CD14-positive monocyte (primary cell): ENCODE results near the gene CARD8. TPM values are rescaled to one million over a fixed set of nuclear protein-coding genes. Genes with fewer than 3 reads are reported as not detected.

Source experiments
- DNase-seq, 3 donors: peaks; one replicate each; pipeline ENCODE4 v3.0.0-alpha.2; 2011 to 2022
- H2AFZ ChIP-seq: 2 replicates; pipeline ENCODE4 v1.6.0; 2012; ENCODE audit warnings: mild to moderate bottlenecking, low read depth, low read length, inconsistent platforms; ENCODE audit not compliant: insufficient read depth, poor library complexity, severe bottlenecking
- H3K27ac ChIP-seq, 2 donors: 1 replicate in 1 of 2; 2 replicates in 1 of 2; pipeline ENCODE4 v1.5.1; 2012 to 2013; ENCODE audit warnings: low read length in 2 of 2, control low read depth in 1 of 2, inconsistent platforms in 1 of 2, low read depth in 1 of 2, mild to moderate bottlenecking in 1 of 2
- H3K27me3 ChIP-seq, 2 donors: one replicate each; pipeline versions ENCODE4 v1.6.0 to v1.6.1; 2011 to 2013; ENCODE audit warnings: low read length in 2 of 2; ENCODE audit not compliant: control insufficient read depth in 2 of 2, insufficient read depth in 2 of 2
- H3K36me3 ChIP-seq, 2 donors: replicated peaks in 1 of 2; 1 replicate in 1 of 2; 2 replicates in 1 of 2; pipeline versions ENCODE4 v1.5.1 to v1.6.1; 2012 to 2013; ENCODE audit warnings: low read length in 2 of 2, control low read depth in 1 of 2, inconsistent platforms in 1 of 2, mild to moderate bottlenecking in 1 of 2; ENCODE audit not compliant: insufficient read depth in 2 of 2, control insufficient read depth in 1 of 2
- H3K4me1 ChIP-seq, 2 donors: 1 replicate in 1 of 2; 2 replicates in 1 of 2; pipeline versions ENCODE4 v1.5.1 to v1.6.1; 2012 to 2013; ENCODE audit warnings: low read length in 2 of 2, control low read depth in 1 of 2, inconsistent platforms in 1 of 2, mild to moderate bottlenecking in 1 of 2, moderate library complexity in 1 of 2; ENCODE audit not compliant: insufficient read depth in 2 of 2, control insufficient read depth in 1 of 2
- H3K4me2 ChIP-seq: replicated peaks from 2 replicates; pipeline ENCODE3; 2012; ENCODE audit warnings: low read length, moderate library complexity, mild to moderate bottlenecking; ENCODE audit not compliant: poor library complexity, severe bottlenecking; ENCODE audit errors: extremely low read depth
- H3K4me3 ChIP-seq, 3 experiments: fragments of 200-600 bp in 1 of 3; sonication (generic) in 1 of 3; replicated peaks in 1 of 3; 1 replicate in 2 of 3; 2 replicates in 1 of 3; pipeline ENCODE4 v1.5.1; 2011 to 2013; ENCODE audit warnings: low read length in 3 of 3, mild to moderate bottlenecking in 3 of 3, control low read depth in 2 of 3, low read depth in 2 of 3, inconsistent platforms in 1 of 3, moderate library complexity in 1 of 3
- H3K79me2 ChIP-seq: 2 replicates; pipeline ENCODE4 v1.6.0; 2012; ENCODE audit warnings: mild to moderate bottlenecking, control low read depth, inconsistent platforms, low read length, moderate library complexity; ENCODE audit not compliant: insufficient read depth
- H3K9ac ChIP-seq: 2 replicates; pipeline ENCODE4 v1.6.0; 2017; ENCODE audit warnings: low read length, mild to moderate bottlenecking; ENCODE audit not compliant: insufficient read depth, poor library complexity, severe bottlenecking
- H3K9me3 ChIP-seq, 2 donors: replicated peaks in 1 of 2; 1 replicate in 1 of 2; 2 replicates in 1 of 2; pipeline versions ENCODE4 v1.5.1 to v1.6.1; 2012 to 2013; ENCODE audit warnings: low read length in 2 of 2, control low read depth in 1 of 2; ENCODE audit not compliant: control insufficient read depth in 1 of 2, insufficient read depth in 1 of 2
- H4K20me1 ChIP-seq: 2 replicates; pipeline ENCODE4 v1.6.0; 2012; ENCODE audit warnings: mild to moderate bottlenecking, low read length, control low read depth, moderate library complexity; ENCODE audit not compliant: insufficient read depth
- H3K27ac Mint-ChIP-seq, 7 donors: one replicate each; pipeline ENCODE4 v1.8.0; 2020; ENCODE audit warnings: mild to moderate bottlenecking in 7 of 7, mixed read lengths in 7 of 7, moderate library complexity in 6 of 7, inconsistent platforms in 2 of 7
- H3K27me3 Mint-ChIP-seq, 3 donors: one replicate each; pipeline ENCODE4 v1.8.0; 2021 to 2022; ENCODE audit warnings: low read depth in 3 of 3, mild to moderate bottlenecking in 3 of 3, mixed read lengths in 3 of 3, moderate library complexity in 3 of 3, inconsistent platforms in 1 of 3
- H3K36me3 Mint-ChIP-seq, 2 donors: one replicate each; pipeline ENCODE4 v1.8.0; 2020; ENCODE audit warnings: mixed read lengths in 2 of 2, inconsistent platforms in 1 of 2, mild to moderate bottlenecking in 1 of 2
- H3K4me1 Mint-ChIP-seq: one replicate; pipeline ENCODE4 v1.8.0; 2020; ENCODE audit warnings: mild to moderate bottlenecking, mixed read lengths
- H3K4me3 Mint-ChIP-seq, 2 donors: one replicate each; pipeline ENCODE4 v1.8.0; 2020; ENCODE audit warnings: mild to moderate bottlenecking in 2 of 2, mixed read lengths in 2 of 2, moderate library complexity in 1 of 2
- H3K9me3 Mint-ChIP-seq, 7 donors: one replicate each; pipeline ENCODE4 v1.8.0; 2020 to 2022; ENCODE audit warnings: mixed read lengths in 7 of 7, mild to moderate bottlenecking in 6 of 7, moderate library complexity in 6 of 7, inconsistent platforms in 2 of 7
- WGBS: methylation state at CpG from one replicate; pipeline ENCODE4 v1.1.5; 2013; ENCODE audit warnings: missing lambda C conversion rate; ENCODE audit not compliant: insufficient coverage; 5-methylcytosine and 5-hydroxymethylcytosine counted together
- intact Hi-C, 2 donors: fragments of 100-400 bp; cut with micrococcal nuclease; formaldehyde crosslinking; loops; one replicate each; pipeline versions ENCODE4 v1.15.0 to v1.15.1; 2023
- polyA plus RNA-seq, 3 donors: library from polyadenylated mRNA; depleted of rRNA in 1 of 3; unstranded in 2 of 3; stranded (reverse) in 1 of 3; fragments of 300-500 nt in 2 of 3; fragments of >200 nt in 1 of 3; fragmentation: Illumina TruSeq in 2 of 3; gene quantifications; 1 replicate in 2 of 3; 2 replicates in 1 of 3; pipeline ENCODE4 v1.2.3, GENCODE V29; 2012 to 2021
- TF ChIP-seq, protein P1 (sequence below): fragments of 200-600 bp; IDR thresholded peaks from one replicate; pipeline ENCODE4 v1.8.0; 2022; ENCODE audit warnings: antibody characterized with exemption, mild to moderate bottlenecking

The CARD8 gene
- polyA plus RNA-seq, 3 donors = 76.4 to 122 (median 90.9) TPM

GRCh38 chr19:48183356-48183755 is 72.4 kb downstream of the CARD8 start:
- peaks cover 2 to 25% of the 10 kb centered on the region in 2 donors for H3K36me3 ChIP-seq
- no peaks in the 10 kb centered on the region for H3K79me2 ChIP-seq
- no peaks in the 10 kb centered on the region for H3K4me1 ChIP-seq
- no peak overlapping the region for H3K4me3 Mint-ChIP-seq
- WGBS = 100% methylated on average over 1 of the region's 9 CpGs
- intact Hi-C loops = no loop called here
- H4K20me1 ChIP-seq = no peaks in the 10 kb centered on the region
- H3K4me3 ChIP-seq = no peak overlapping the region
- peaks cover 0 to 5% (median 1%) of the 10 kb centered on the region in 3 donors for H3K27me3 Mint-ChIP-seq
- no peak for DNase-seq
- peaks cover 8 to 19% (median 12%) of the 10 kb centered on the region in 7 donors for H3K9me3 Mint-ChIP-seq
- peaks cover 8 to 13% of the 10 kb centered on the region in 2 donors for H3K9me3 ChIP-seq
- H2AFZ ChIP-seq = no peak overlapping the region
- H3K27ac Mint-ChIP-seq = no peak overlapping the region
- no peak overlapping the region for H3K4me2 ChIP-seq
- no peaks in the 10 kb centered on the region for H3K4me1 Mint-ChIP-seq
- no peak overlapping the region for H3K9ac ChIP-seq
- TF ChIP-seq, protein P1, sequence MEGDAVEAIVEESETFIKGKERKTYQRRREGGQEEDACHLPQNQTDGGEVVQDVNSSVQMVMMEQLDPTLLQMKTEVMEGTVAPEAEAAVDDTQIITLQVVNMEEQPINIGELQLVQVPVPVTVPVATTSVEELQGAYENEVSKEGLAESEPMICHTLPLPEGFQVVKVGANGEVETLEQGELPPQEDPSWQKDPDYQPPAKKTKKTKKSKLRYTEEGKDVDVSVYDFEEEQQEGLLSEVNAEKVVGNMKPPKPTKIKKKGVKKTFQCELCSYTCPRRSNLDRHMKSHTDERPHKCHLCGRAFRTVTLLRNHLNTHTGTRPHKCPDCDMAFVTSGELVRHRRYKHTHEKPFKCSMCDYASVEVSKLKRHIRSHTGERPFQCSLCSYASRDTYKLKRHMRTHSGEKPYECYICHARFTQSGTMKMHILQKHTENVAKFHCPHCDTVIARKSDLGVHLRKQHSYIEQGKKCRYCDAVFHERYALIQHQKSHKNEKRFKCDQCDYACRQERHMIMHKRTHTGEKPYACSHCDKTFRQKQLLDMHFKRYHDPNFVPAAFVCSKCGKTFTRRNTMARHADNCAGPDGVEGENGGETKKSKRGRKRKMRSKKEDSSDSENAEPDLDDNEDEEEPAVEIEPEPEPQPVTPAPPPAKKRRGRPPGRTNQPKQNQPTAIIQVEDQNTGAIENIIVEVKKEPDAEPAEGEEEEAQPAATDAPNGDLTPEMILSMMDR = no peak
- no peak overlapping the region for H3K27ac ChIP-seq
- H3K36me3 Mint-ChIP-seq = peaks cover 12 to 34% of the 10 kb centered on the region in 2 donors
- H3K27me3 ChIP-seq = no peaks in the 10 kb centered on the region

GRCh38 chr19:48182434-48182833 is 73.3 kb downstream of the CARD8 start:
- H3K36me3 ChIP-seq = peaks cover 0 to 25% of the 10 kb centered on the region in 2 donors
- H3K9me3 Mint-ChIP-seq = peaks cover 8 to 19% (median 12%) of the 10 kb centered on the region in 7 donors
- H3K4me3 ChIP-seq = no peak overlapping the region
- no peak overlapping the region for H3K27ac ChIP-seq
- intact Hi-C loops = no loop called here
- no peak for DNase-seq
- peaks cover 6 to 28% of the 10 kb centered on the region in 2 donors for H3K36me3 Mint-ChIP-seq
- peaks cover 8 to 13% of the 10 kb centered on the region in 2 donors for H3K9me3 ChIP-seq
- H3K4me3 Mint-ChIP-seq = no peak overlapping the region
- H2AFZ ChIP-seq = no peak overlapping the region
- H3K4me1 Mint-ChIP-seq = no peaks in the 10 kb centered on the region
- TF ChIP-seq, protein P1 = no peak
- no peaks in the 10 kb centered on the region for H4K20me1 ChIP-seq
- H3K27me3 Mint-ChIP-seq = peaks cover 0 to 5% (median 1%) of the 10 kb centered on the region in 3 donors
- no peak overlapping the region for H3K27ac Mint-ChIP-seq
- H3K4me2 ChIP-seq = no peak overlapping the region
- H3K4me1 ChIP-seq = no peaks in the 10 kb centered on the region
- H3K27me3 ChIP-seq = no peaks in the 10 kb centered on the region
- H3K79me2 ChIP-seq = no peaks in the 10 kb centered on the region
- 98% methylated on average over 27 of the region's 38 CpGs for WGBS
- H3K9ac ChIP-seq = no peak overlapping the region
